Ovary (tissue), 10 donors: ENCODE results near the gene SIRT1. TPM values are rescaled to one million over a fixed set of nuclear protein-coding genes. Genes with fewer than 3 reads are reported as not detected.
A peak's percentile ranks its signal among the peaks of the same experiment; 100 is the strongest.
"Not testable (repeated sequence)": the region's sequence is repeated elsewhere in the genome, so short reads cannot be mapped to it uniquely, and the experiment has no call there.

Experiments
- DNase-seq, 5 donors: peaks; one replicate each; pipeline ENCODE4 v3.0.0-alpha.2; 2019 to 2020
- H3K27ac ChIP-seq, 2 donors: fragments of 200-600 bp; one replicate each; pipeline versions ENCODE4 v1.5.1 to v1.8.0; 2019 to 2022
- H3K27me3 ChIP-seq: fragments of 200-600 bp; one replicate; pipeline ENCODE4 v1.8.0; 2022
- H3K36me3 ChIP-seq: fragments of 200-600 bp; sonication (generic); one replicate; pipeline ENCODE4 v1.5.1; 2019
- H3K4me1 ChIP-seq: one replicate; pipeline ENCODE4 v1.8.1; 2013; ENCODE audit warnings: mild to moderate bottlenecking, moderate library complexity; ENCODE audit not compliant: insufficient read depth
- H3K4me3 ChIP-seq: fragments of 200-600 bp; sonication (generic); one replicate; pipeline ENCODE4 v1.5.1; 2017
- H3K9me3 ChIP-seq, 2 donors: fragments of 200-600 bp in 1 of 2; sonication (generic) in 1 of 2; one replicate each; pipeline versions ENCODE4 v1.5.1 to v1.8.1; 2013 to 2019; ENCODE audit warnings: mild to moderate bottlenecking in 1 of 2, moderate library complexity in 1 of 2
- EP300 ChIP-seq: sonication (generic); formaldehyde crosslinking; IDR thresholded peaks from one replicate; pipeline ENCODE4 v1.6.1; 2017; ENCODE audit warnings: antibody characterized with exemption
- POLR2A ChIP-seq: fragments of 450-650 bp; IDR thresholded peaks from one replicate; pipeline ENCODE4 v1.6.1; 2017; ENCODE audit warnings: antibody characterized with exemption, mild to moderate bottlenecking, moderate library complexity
- WGBS, 3 donors: extraction: QIAGEN DNeasy Blood & Tissue Kit in 1 of 3; methylation state at CpG; one replicate each; pipeline versions ENCODE4 v1.1.5 to v1.1.7; 2013 to 2017; 5-methylcytosine and 5-hydroxymethylcytosine counted together
- intact Hi-C, 4 donors: fragments of 100-400 bp; cut with DNase I; formaldehyde crosslinking; loops; one replicate each; pipeline versions ENCODE4 v1.11.0 to v1.15.1; 2022 to 2023
- long read RNA-seq, 3 donors: library from polyadenylated mRNA in 2 of 3; unstranded in 2 of 3; transcript quantifications; one replicate each; pipeline ENCODE4 v2.0.0 and lab custom pipeline, GENCODE V29; 2021 to 2026
- polyA plus RNA-seq, 2 donors: library from polyadenylated mRNA; stranded (reverse); fragments of 200-250 nt in 1 of 2; fragments of 350-450 nt in 1 of 2; fragmentation: Illumina TruSeq in 1 of 2; extraction: RNeasy Lipid Tissue Mini Kit (QIAGEN cat#74804) in 1 of 2; gene quantifications; one replicate each; pipeline ENCODE4 v1.2.3, GENCODE V29; 2013 to 2014
- total RNA-seq, 7 donors: library from RNA; depleted of rRNA in 2 of 7; stranded (reverse); fragments of >200 nt in 2 of 7; fragmentation: NEBNext Ultra II Directional in 3 of 7; extraction: Animal tissue kit (Norgen Biotek cat#: 25700) in 3 of 7; gene quantifications; one replicate each; pipeline versions ENCODE4 v1.1.0 to v1.2.4, GENCODE V29; 2016 to 2023
- TF ChIP-seq, protein P1 (sequence below), 3 donors: fragments of 450-650 bp in 2 of 3; fragments of 200-600 bp in 1 of 3; IDR thresholded peaks; one replicate each; pipeline versions ENCODE4 v1.5.1 to v1.8.0; 2016 to 2022; ENCODE audit warnings: antibody characterized with exemption in 3 of 3, mild to moderate bottlenecking in 1 of 3
- donor health status: DM: no; HTN: no; CAD: no; lungs with moderate emphysema.
- donor health status: DM: no; HTN: no; CAD: no.
- donor health status: Bipolar disorder and iron deficiency.
- donor health status: DM: yes; HTN: yes; CAD: no.
- donor health status: DM: no; HTN: no; CAD: no.
- donor health status: DM: yes; HTN: yes; CAD: no.

SIRT1 gene
- total RNA-seq (10 to 100 TPM; 21.5 to 38.5 (median 31.8) TPM), polyA plus RNA-seq (10 to 100 TPM; 25.8 to 26.0 TPM)
- long read RNA-seq, donor 1, partial matches to known transcripts = 0 of 2 reads
- long read RNA-seq, donor 1, other reads (novel, unspliced or antisense) = 2 of 2 reads
- long read RNA-seq, donor 2, full-length matches to known transcripts = 3 of 3 reads
- long read RNA-seq, donor 2, partial matches to known transcripts = 0 of 3 reads
- long read RNA-seq, donor 2, other reads (novel, unspliced or antisense) = 0 of 3 reads
- long read RNA-seq, donor 3, full-length matches to known transcripts = 45 of 53 reads
- long read RNA-seq, donor 3, partial matches to known transcripts = 0 of 53 reads
- long read RNA-seq, donor 3, other reads (novel, unspliced or antisense) = 8 of 53 reads

DNA sequence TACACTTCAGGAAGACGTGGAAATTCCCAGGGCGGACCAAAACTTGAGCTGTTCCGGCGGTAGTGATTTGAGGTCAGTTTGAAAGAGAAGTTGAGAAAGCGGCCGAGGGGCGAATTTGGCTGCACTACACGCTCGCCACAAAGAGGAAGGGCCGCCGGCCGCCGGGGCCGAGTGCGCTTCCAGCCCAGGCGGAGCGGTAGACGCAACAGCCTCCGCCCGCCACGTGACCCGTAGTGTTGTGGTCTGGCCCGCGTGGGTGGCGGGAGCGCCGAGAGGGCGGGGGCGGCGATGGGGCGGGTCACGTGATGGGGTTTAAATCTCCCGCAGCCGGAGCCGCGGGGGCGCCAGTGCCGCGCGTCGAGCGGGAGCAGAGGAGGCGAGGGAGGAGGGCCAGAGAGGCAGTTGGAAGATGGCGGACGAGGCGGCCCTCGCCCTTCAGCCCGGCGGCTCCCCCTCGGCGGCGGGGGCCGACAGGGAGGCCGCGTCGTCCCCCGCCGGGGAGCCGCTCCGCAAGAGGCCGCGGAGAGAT is at the start of gene SIRT1:
SIRT1 (plus strand) TSS at position 344 of the 529 bp plus-strand sequence; CDS start at position 410, 66 bp downstream.
- DNase-seq = peak; percentile 97 to 99 (median 98)
- peak within 1 kb of the TSS; percentile 82 for H3K4me3 ChIP-seq
- peaks cover 9% of the 10 kb centered on the region for H3K4me1 ChIP-seq
- no peaks in the 10 kb centered on the region for H3K36me3 ChIP-seq
- intact Hi-C loops = no loop called here
- peak within 1 kb of the TSS; percentile 92 to 94 for H3K27ac ChIP-seq
- no peaks in the 10 kb centered on the region for H3K9me3 ChIP-seq
- TF ChIP-seq, protein P1, sequence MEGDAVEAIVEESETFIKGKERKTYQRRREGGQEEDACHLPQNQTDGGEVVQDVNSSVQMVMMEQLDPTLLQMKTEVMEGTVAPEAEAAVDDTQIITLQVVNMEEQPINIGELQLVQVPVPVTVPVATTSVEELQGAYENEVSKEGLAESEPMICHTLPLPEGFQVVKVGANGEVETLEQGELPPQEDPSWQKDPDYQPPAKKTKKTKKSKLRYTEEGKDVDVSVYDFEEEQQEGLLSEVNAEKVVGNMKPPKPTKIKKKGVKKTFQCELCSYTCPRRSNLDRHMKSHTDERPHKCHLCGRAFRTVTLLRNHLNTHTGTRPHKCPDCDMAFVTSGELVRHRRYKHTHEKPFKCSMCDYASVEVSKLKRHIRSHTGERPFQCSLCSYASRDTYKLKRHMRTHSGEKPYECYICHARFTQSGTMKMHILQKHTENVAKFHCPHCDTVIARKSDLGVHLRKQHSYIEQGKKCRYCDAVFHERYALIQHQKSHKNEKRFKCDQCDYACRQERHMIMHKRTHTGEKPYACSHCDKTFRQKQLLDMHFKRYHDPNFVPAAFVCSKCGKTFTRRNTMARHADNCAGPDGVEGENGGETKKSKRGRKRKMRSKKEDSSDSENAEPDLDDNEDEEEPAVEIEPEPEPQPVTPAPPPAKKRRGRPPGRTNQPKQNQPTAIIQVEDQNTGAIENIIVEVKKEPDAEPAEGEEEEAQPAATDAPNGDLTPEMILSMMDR (IDR thresholded peaks at IDR 0.05) = peak in 1 of 3 donors; percentile 11
- TF ChIP-seq POLR2A (peak; percentile 90), EP300 (peak; percentile 3)
- no peaks in the 10 kb centered on the region for H3K27me3 ChIP-seq
- WGBS, 3 donors = 0% methylated on average over 58 to 62 of the region's 62 CpGs

DNA sequence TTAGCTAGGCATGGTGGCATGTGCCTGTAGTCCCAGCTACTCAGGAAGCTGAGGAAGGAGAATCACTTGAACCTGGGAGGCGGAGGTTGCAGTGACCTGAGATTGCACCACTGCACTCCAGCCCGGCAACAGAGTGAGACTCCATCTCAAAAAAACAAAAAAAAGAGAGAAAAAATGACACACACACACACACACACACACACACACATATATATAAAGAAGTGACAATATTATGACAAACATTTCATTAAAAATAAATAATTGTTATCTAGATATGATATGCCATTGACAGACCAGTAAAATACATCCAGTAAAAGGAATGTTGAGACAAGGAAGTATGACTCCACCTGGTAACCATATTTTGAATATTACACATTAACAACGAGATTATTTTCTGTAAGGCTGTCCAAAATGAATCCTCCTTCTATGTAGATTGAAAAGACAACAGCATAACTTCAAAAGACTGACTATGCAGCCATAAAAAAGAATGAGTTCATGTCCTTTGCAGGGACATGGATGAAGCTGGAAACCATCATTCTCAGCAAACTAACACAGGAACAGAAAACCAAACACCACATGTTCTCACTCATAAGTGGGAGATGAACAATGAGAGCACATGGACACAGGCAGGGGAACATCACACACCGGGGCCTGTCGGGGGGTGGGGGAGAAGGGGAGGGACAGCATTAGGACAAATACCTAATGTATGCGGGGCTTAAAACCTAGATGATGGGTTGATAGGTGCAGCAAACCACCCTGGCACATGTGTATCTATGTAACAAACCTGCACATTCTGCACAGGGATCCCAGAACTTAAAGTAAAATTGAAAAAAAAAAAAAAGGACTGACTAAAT is 48.7 kb upstream of the SIRT1 start:
- H3K36me3 ChIP-seq, H3K4me3 ChIP-seq, H3K27me3 ChIP-seq, intact Hi-C loops, DNase-seq, H3K27ac ChIP-seq, H3K4me1 ChIP-seq, H3K9me3 ChIP-seq: not testable (repeated sequence)
- WGBS, 3 donors = 45 to 48% (median 46%) methylated on average over 6 of the region's 6 CpGs

DNA sequence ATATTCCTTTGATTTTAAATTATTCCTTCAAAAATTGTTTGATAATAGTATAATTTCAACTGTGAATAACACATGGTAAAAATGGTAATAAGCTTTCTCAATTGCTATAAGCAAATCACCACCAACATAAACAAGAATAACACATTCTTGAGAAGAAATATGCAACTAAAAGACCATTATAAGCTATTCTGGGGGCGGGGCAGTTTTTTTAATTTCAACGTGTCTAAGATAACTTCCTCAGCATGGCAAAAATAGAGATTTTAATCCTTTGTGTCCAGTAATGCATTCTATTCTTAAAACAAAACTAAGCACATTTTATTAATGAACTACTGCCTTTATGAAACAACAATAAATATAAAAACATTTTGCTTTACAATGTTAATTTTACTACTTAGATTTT is 48.0 kb upstream of the SIRT1 start:
- Histone ChIP-seq H3K27me3 (no peaks in the 10 kb centered on the region), H3K36me3 (no peaks in the 10 kb centered on the region), H3K27ac (no peak overlapping the region), H3K4me1 (no peaks in the 10 kb centered on the region), H3K9me3 (no peaks in the 10 kb centered on the region), H3K4me3 (no peak overlapping the region)
- intact Hi-C loops = no loop called here
- DNase-seq = no peak
- WGBS, 3 donors = 22 to 31% (median 30%) methylated on average over 2 of the region's 2 CpGs
- TF ChIP-seq EP300 = no peak
- TF ChIP-seq, protein P1 (IDR thresholded peaks at IDR 0.05) = no peak
- TF ChIP-seq POLR2A = no peak

DNA sequence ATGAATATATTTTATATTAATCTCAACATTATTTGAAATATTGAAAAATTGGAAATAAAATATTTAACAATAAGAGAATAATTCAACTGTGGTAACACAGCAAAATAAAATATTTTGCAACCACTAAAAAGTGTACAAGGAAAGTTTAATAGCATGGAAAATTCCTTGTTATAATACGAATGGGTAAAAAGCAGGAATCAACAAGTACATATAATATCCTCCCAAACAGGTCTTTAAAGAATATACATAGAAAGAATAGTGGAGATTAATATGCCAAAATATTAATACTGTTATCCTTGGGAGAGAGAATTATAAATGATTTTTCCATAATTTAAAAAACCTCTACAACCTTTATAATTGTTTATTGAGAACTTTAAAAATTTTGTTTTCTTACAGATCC is 47.5 kb upstream of the SIRT1 start:
- Histone ChIP-seq H3K4me1 (no peaks in the 10 kb centered on the region), H3K27ac (no peak overlapping the region), H3K27me3 (no peaks in the 10 kb centered on the region), H3K9me3 (no peaks in the 10 kb centered on the region), H3K4me3 (peak overlapping the region; percentile 33), H3K36me3 (no peaks in the 10 kb centered on the region)
- intact Hi-C loops = no loop called here
- DNase-seq = no peak
- TF ChIP-seq, protein P1 (IDR thresholded peaks at IDR 0.05) = no peak
- TF ChIP-seq EP300 (no peak), POLR2A (no peak)
- WGBS, 3 donors = 33 to 45% (median 42%) methylated on average over 1 of the region's 1 CpG
